ENCODE measurements around the gene MARCO. TPM values are rescaled to one million over a fixed set of nuclear protein-coding genes. Genes with fewer than 3 reads are reported as not detected.

Gene MARCO
- total and polyA plus RNA-seq, 5 donors, result 5.9 to 96.6 (median 37.3) TPM

Other genes starting within 250 kb of the MARCO start
- not detected for gene EN1, start 94.5 kb upstream of the MARCO start, total RNA-seq
- not detected for gene EN1, start 94.5 kb upstream of the MARCO start, polyA plus RNA-seq
- gene C1QL2, start 216.6 kb downstream of the MARCO start, total RNA-seq, result not detected
- not detected for gene C1QL2, start 216.6 kb downstream of the MARCO start, polyA plus RNA-seq

Measured in right cardiac atrium (tissue), 5 donors.